K562 (cell line): ENCODE results near the gene KIF3B. TPM values are rescaled to one million over a fixed set of nuclear protein-coding genes. Genes with fewer than 3 reads are reported as not detected.

Source experiments
- ATF7 ChIP-seq: fragments of 450-650 bp; IDR thresholded peaks from 2 replicates; pipeline ENCODE4 v1.7.1; 2014; ENCODE audit warnings: mild to moderate bottlenecking, moderate library complexity
- BCOR ChIP-seq: fragments of 450-650 bp; IDR thresholded peaks from 2 replicates; pipeline ENCODE4 v1.6.1; 2016
- ELF4 ChIP-seq: fragments of 450-650 bp; formaldehyde crosslinking; IDR thresholded peaks from 2 replicates; pipeline ENCODE4 v1.4.0; 2022; ENCODE audit warnings: missing genetic modification characterization
- ETV1 ChIP-seq: fragments of 450-650 bp; conservative IDR thresholded peaks from 2 replicates; pipeline ENCODE4 v1.6.1; 2016; ENCODE audit warnings: missing genetic modification characterization, control low read depth, low read depth, missing compliant biosample characterization
- RFX7 ChIP-seq: fragments of 250-450 bp; sonication (Bioruptor Pico); IDR thresholded peaks from 2 replicates; pipeline ENCODE4 v1.5.1; 2021; ENCODE audit warnings: mild to moderate bottlenecking
- polyA plus RNA-seq, 8 experiments: library from polyadenylated mRNA; depleted of rRNA in 4 of 8; stranded (reverse) in 5 of 8; unstranded in 3 of 8; fragments of >200 nt; fragmentation: Nextera tagmentation in 2 of 8; fragmentation: Illumina TruSeq in 1 of 8; extraction: Ambion mirVana in 2 of 8; extraction: Trizol in 1 of 8; gene quantifications; 2 replicates each; pipeline versions ENCODE4 v1.2.1 to v1.2.3, GENCODE V29; 2011 to 2014; ENCODE audit warnings: inconsistent platforms in 1 of 8, missing spikeins in 1 of 8
- total RNA-seq, 7 experiments: library from RNA; depleted of rRNA in 6 of 7; stranded (reverse); fragments of >200 nt in 6 of 7; fragmentation: Illumina TruSeq in 2 of 7; extraction: Trizol in 2 of 7; gene quantifications; 2 replicates each; pipeline versions ENCODE4 v1.2.1 to v1.2.3, GENCODE V29; 2011 to 2021; ENCODE audit warnings: low replicate concordance in 1 of 7
- TF ChIP-seq, protein P1 (sequence below), 2 experiments: fragments of 150-350 bp in 1 of 2; IDR thresholded peaks; 2 replicates each; pipeline ENCODE4 v1.6.1; 2012 to 2016; ENCODE audit warnings: low read depth in 2 of 2, low read length in 2 of 2, mild to moderate bottlenecking in 1 of 2, moderate library complexity in 1 of 2
- TF ChIP-seq, protein P2 (sequence below): fragments of 450-650 bp; IDR thresholded peaks from 2 replicates; pipeline ENCODE4 v1.6.1; 2017; ENCODE audit warnings: antibody characterized with exemption
- TF ChIP-seq, protein P3 (sequence below): sonication (generic); formaldehyde crosslinking; IDR thresholded peaks from 2 replicates; pipeline ENCODE4 v1.8.0; 2022; ENCODE audit warnings: mild to moderate bottlenecking, missing genetic modification reagents

The KIF3B gene
- total and polyA plus RNA-seq, 9 of the 15 experiments (the other 6 are each of a cell fraction or from before 2014, with no cell fraction given): 2.9 to 12.3 (median 8.6) TPM

DNA sequence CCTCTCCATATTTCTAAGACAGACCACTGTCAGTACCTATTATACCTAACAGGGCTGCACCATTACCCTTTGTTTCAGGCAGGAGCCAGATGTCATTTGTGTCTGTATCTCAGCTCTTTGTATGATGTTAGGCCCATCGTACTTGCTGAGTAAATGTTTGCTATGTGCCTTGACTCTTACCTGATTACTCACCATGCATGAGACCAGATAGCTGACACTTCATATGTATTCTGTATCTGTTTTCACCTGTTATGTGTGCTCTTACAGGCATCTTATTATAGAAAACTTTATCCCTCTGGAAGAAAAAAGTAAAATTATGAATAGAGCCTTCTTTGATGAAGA is 49.0 kb downstream of the KIF3B start (continued):
- TF ChIP-seq, protein P1, sequence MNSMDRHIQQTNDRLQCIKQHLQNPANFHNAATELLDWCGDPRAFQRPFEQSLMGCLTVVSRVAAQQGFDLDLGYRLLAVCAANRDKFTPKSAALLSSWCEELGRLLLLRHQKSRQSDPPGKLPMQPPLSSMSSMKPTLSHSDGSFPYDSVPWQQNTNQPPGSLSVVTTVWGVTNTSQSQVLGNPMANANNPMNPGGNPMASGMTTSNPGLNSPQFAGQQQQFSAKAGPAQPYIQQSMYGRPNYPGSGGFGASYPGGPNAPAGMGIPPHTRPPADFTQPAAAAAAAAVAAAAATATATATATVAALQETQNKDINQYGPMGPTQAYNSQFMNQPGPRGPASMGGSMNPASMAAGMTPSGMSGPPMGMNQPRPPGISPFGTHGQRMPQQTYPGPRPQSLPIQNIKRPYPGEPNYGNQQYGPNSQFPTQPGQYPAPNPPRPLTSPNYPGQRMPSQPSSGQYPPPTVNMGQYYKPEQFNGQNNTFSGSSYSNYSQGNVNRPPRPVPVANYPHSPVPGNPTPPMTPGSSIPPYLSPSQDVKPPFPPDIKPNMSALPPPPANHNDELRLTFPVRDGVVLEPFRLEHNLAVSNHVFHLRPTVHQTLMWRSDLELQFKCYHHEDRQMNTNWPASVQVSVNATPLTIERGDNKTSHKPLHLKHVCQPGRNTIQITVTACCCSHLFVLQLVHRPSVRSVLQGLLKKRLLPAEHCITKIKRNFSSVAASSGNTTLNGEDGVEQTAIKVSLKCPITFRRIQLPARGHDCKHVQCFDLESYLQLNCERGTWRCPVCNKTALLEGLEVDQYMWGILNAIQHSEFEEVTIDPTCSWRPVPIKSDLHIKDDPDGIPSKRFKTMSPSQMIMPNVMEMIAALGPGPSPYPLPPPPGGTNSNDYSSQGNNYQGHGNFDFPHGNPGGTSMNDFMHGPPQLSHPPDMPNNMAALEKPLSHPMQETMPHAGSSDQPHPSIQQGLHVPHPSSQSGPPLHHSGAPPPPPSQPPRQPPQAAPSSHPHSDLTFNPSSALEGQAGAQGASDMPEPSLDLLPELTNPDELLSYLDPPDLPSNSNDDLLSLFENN (IDR thresholded peaks at IDR 0.05; ENCODE audit: low read depth in 2 of 2, low read length in 2 of 2): no peak
- TF ChIP-seq ATF7: no peak
- no peak for TF ChIP-seq RFX7 (CRISPR knock-in tag)
- no peak for TF ChIP-seq ETV1 (tag)
- no peak for TF ChIP-seq BCOR
- TF ChIP-seq, protein P2, sequence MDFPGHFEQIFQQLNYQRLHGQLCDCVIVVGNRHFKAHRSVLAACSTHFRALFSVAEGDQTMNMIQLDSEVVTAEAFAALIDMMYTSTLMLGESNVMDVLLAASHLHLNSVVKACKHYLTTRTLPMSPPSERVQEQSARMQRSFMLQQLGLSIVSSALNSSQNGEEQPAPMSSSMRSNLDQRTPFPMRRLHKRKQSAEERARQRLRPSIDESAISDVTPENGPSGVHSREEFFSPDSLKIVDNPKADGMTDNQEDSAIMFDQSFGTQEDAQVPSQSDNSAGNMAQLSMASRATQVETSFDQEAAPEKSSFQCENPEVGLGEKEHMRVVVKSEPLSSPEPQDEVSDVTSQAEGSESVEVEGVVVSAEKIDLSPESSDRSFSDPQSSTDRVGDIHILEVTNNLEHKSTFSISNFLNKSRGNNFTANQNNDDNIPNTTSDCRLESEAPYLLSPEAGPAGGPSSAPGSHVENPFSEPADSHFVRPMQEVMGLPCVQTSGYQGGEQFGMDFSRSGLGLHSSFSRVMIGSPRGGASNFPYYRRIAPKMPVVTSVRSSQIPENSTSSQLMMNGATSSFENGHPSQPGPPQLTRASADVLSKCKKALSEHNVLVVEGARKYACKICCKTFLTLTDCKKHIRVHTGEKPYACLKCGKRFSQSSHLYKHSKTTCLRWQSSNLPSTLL: no peak
- TF ChIP-seq, protein P3, sequence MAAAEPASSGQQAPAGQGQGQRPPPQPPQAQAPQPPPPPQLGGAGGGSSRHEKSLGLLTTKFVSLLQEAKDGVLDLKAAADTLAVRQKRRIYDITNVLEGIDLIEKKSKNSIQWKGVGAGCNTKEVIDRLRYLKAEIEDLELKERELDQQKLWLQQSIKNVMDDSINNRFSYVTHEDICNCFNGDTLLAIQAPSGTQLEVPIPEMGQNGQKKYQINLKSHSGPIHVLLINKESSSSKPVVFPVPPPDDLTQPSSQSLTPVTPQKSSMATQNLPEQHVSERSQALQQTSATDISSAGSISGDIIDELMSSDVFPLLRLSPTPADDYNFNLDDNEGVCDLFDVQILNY: no peak
- TF ChIP-seq ELF4 (CRISPR knock-in tag): no peak
